Bronchial epithelial cell (primary cell): ENCODE results near the gene WDR20. TPM values are rescaled to one million over a fixed set of nuclear protein-coding genes. Genes with fewer than 3 reads are reported as not detected.
A peak's percentile ranks its signal among the peaks of the same experiment; 100 is the strongest.

Experiments used
- DNase-seq: peaks from one replicate; pipeline ENCODE4 v3.0.0-alpha.2; 2010; ENCODE audit warnings: low read depth
- FAIRE-seq: peaks from 2 replicates; lab custom pipeline; 2011; peaks lifted over from hg19 to GRCh38; lab: Jason Lieb, UNC
- H3K27me3 ChIP-seq: 2 replicates; pipeline ENCODE4 v1.5.1; 2011; ENCODE audit warnings: low read length; ENCODE audit not compliant: control insufficient read depth, insufficient read depth
- H3K36me3 ChIP-seq: 2 replicates; pipeline ENCODE4 v1.5.1; 2011; ENCODE audit warnings: low read length; ENCODE audit not compliant: control insufficient read depth, insufficient read depth
- H3K4me3 ChIP-seq: 2 replicates; pipeline ENCODE4 v1.5.1; 2011; ENCODE audit warnings: mild to moderate bottlenecking, low read depth, low read length, control low read depth
- CTCF ChIP-seq: IDR thresholded peaks from 2 replicates; pipeline ENCODE4 v1.5.1; 2011; ENCODE audit warnings: mild to moderate bottlenecking, moderate library complexity, low read length, control low read depth, inconsistent platforms; ENCODE audit not compliant: insufficient read depth, severe bottlenecking
- total RNA-seq: library from RNA; depleted of rRNA; stranded (reverse); fragments of >200 nt; gene quantifications from 2 replicates; pipeline ENCODE4 v1.2.1, GENCODE V29; 2014

Gene WDR20
- total RNA-seq, 1 donor from 2014 or later, result 20.0 TPM

GRCh38 chr14:102223682-102224081, 84.0 kb downstream of the WDR20 start:
- no peak for FAIRE-seq
- Histone ChIP-seq H3K36me3 (peaks cover 5% of the 10 kb centered on the region), H3K4me3 (no peak overlapping the region), H3K27me3 (no peaks in the 10 kb centered on the region)
- TF ChIP-seq CTCF, result no peak
- DNase-seq, result no peak

GRCh38 chr14:102225386-102225785, 85.7 kb downstream of the WDR20 start:
- FAIRE-seq, result peak; percentile 28
- TF ChIP-seq CTCF, result no peak

GRCh38 chr14:102225936-102226335, 86.2 kb downstream of the WDR20 start:
- H3K36me3 ChIP-seq, result peaks cover 3% of the 10 kb centered on the region
- no peak overlapping the region for H3K4me3 ChIP-seq
- TF ChIP-seq CTCF, result no peak
- DNase-seq (no peak), FAIRE-seq (no peak)
- no peaks in the 10 kb centered on the region for H3K27me3 ChIP-seq

More at GRCh38 chr14:102225386-102225785, 85.7 kb downstream of the WDR20 start:
- H3K27me3 ChIP-seq, result no peaks in the 10 kb centered on the region
- H3K4me3 ChIP-seq, result no peak overlapping the region
- no peak for DNase-seq
- H3K36me3 ChIP-seq, result no peaks in the 10 kb centered on the region

GRCh38 chr14:102226356-102227125, 86.8 kb downstream of the WDR20 start:
- peaks cover 5% of the 10 kb centered on the region for H3K36me3 ChIP-seq
- no peak for TF ChIP-seq CTCF
- no peak overlapping the region for H3K4me3 ChIP-seq
- FAIRE-seq, result no peak
- H3K27me3 ChIP-seq, result no peaks in the 10 kb centered on the region
- no peak for DNase-seq

DNA sequence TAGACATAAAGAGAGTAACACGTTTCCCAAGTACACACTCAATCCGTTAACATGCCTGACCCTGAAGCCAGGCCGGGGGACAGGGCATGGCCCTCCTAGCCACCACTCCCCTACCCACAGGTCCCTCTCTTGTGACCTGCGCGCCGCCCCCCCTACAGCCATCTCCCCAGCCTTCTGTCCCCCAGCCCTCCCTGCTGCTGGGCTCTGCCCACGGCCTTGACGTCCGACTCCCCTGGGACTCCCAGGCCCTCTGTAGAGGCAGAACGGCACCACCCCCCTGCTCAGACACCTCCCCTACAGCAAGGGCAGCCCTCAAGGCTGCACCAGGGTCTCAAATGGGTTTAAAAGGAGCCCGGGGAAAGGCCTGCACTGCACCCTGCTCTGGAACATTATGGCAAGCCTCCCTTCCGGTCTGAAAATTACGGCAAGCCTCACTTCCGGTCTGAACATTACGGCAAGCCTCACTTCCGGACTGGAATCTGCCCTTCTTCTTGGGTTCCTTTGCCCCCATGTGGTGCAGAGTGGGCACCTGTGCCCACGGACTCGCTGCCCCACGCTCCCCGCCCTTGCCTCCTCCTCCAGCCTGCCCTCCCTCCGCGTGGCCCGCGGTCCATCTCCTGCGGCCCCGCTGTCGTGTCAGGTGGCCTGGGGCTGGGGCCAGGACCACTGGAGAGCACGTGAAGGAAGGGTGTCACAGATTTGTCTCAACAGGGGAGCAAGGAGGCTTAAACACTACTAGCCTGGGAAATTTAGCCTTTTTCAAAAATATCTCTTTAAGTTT, 87.7 kb downstream of the WDR20 start:
- DNase-seq (no peak), FAIRE-seq (no peak)
- H3K4me3 ChIP-seq, result no peak overlapping the region
- H3K36me3 ChIP-seq, result peaks cover 8% of the 10 kb centered on the region
- TF ChIP-seq CTCF, result no peak
- H3K27me3 ChIP-seq, result no peaks in the 10 kb centered on the region
